GM12878 (cell line): ENCODE results near the gene TUBD1. TPM values are rescaled to one million over a fixed set of nuclear protein-coding genes. Genes with fewer than 3 reads are reported as not detected.

Experiments used
- ATF7 ChIP-seq: fragments of 450-650 bp; IDR thresholded peaks from 2 replicates; pipeline ENCODE4 v1.6.1; 2016; ENCODE audit warnings: low read depth, mild to moderate bottlenecking
- BACH1 ChIP-seq: fragments of 450-650 bp; IDR thresholded peaks from 2 replicates; pipeline ENCODE4 v1.6.1; 2017; ENCODE audit warnings: mild to moderate bottlenecking, borderline replicate concordance
- EED ChIP-seq: sonication (generic); IDR thresholded peaks from 2 replicates; pipeline ENCODE4 v1.6.1; 2016; ENCODE audit warnings: antibody characterized with exemption, low read depth
- HSF1 ChIP-seq: fragments of 150-350 bp; IDR thresholded peaks from 2 replicates; pipeline ENCODE4 v1.6.1; 2014; ENCODE audit warnings: mild to moderate bottlenecking, low read depth, low read length
- JUNB ChIP-seq: IDR thresholded peaks from 2 replicates; pipeline ENCODE4 v1.6.1; 2016; ENCODE audit warnings: antibody characterized with exemption, mild to moderate bottlenecking
- MAX ChIP-seq: IDR thresholded peaks from 2 replicates; pipeline ENCODE4 v1.6.1; 2012; ENCODE audit warnings: low read depth, low read length, improper control_type of control experiment
- NBN ChIP-seq: fragments of 450-650 bp; IDR thresholded peaks from 2 replicates; pipeline ENCODE4 v1.6.1; 2016
- PAX8 ChIP-seq: fragments of 450-650 bp; IDR thresholded peaks from 2 replicates; pipeline ENCODE4 v1.6.1; 2017; ENCODE audit warnings: mild to moderate bottlenecking, moderate library complexity
- PBX3 ChIP-seq: IDR thresholded peaks from 2 replicates; pipeline ENCODE4 v1.6.1; 2011; ENCODE audit warnings: mild to moderate bottlenecking, low read depth, low read length, moderate library complexity; ENCODE audit not compliant: insufficient replicate concordance
- RUNX3 ChIP-seq: IDR thresholded peaks from 2 replicates; pipeline ENCODE4 v1.6.1; 2012; ENCODE audit warnings: low read length, inconsistent platforms
- SMARCA5 ChIP-seq: fragments of 450-650 bp; IDR thresholded peaks from 2 replicates; pipeline ENCODE4 v1.6.1; 2017; ENCODE audit warnings: mild to moderate bottlenecking
- STAT3 ChIP-seq: IDR thresholded peaks from 2 replicates; pipeline ENCODE4 v1.6.1; 2011; ENCODE audit warnings: low read depth, low read length, improper control_type of control experiment
- TCF12 ChIP-seq: IDR thresholded peaks from 2 replicates; pipeline ENCODE4 v1.6.1; 2011; ENCODE audit warnings: low read depth, mild to moderate bottlenecking, low read length
- TCF7 ChIP-seq: IDR thresholded peaks from 2 replicates; pipeline ENCODE4 v1.6.1; 2014; ENCODE audit warnings: antibody characterized with exemption, borderline replicate concordance
- ZBTB40 ChIP-seq: fragments of 450-650 bp; IDR thresholded peaks from 2 replicates; pipeline ENCODE4 v1.6.1; 2016; ENCODE audit warnings: mild to moderate bottlenecking, moderate library complexity, borderline replicate concordance
- ZNF592 ChIP-seq: fragments of 450-650 bp; IDR thresholded peaks from 2 replicates; pipeline ENCODE4 v1.6.1; 2017; ENCODE audit warnings: mild to moderate bottlenecking, moderate library complexity
- polyA plus RNA-seq, 11 experiments: library from polyadenylated mRNA; depleted of rRNA in 4 of 11; unstranded in 6 of 11; stranded (reverse) in 5 of 11; fragments of >200 nt; fragmentation: Nextera tagmentation in 4 of 11; fragmentation: Illumina TruSeq in 1 of 11; extraction: Ambion mirVana in 4 of 11; extraction: Trizol in 1 of 11; gene quantifications; 1 replicate in 1 of 11; 2 replicates in 10 of 11; pipeline versions ENCODE4 v1.2.1 to v1.2.3, GENCODE V29; 2011 to 2016; ENCODE audit warnings: inconsistent platforms in 2 of 11, missing spikeins in 2 of 11, low read depth in 1 of 11
- total RNA-seq, 4 experiments: library from RNA; depleted of rRNA in 3 of 4; stranded (reverse); fragments of >200 nt in 3 of 4; fragmentation: Illumina TruSeq in 1 of 4; extraction: Trizol in 1 of 4; gene quantifications; 2 replicates each; pipeline versions ENCODE4 v1.2.1 to v1.2.3, GENCODE V29; 2013 to 2021

Gene TUBD1
- total and polyA plus RNA-seq, 10 of the 15 experiments (the other 5 are each of a cell fraction or from before 2014, with no cell fraction given): 5.3 to 10.8 (median 8.3) TPM

- peak; percentile 42; the same call in 1 of the 2 replicates for TF ChIP-seq TCF7
- TF ChIP-seq PAX8: 0 out of 2 replicates have a peak, but pooled peaks have one; percentile 29
- peak; percentile 77; the same call in 1 of the 2 replicates for TF ChIP-seq TCF12
- TF ChIP-seq NBN: peak; percentile 89; the same call in 1 of the 2 replicates
- peak; percentile 38; the same call in 1 of the 2 replicates for TF ChIP-seq JUNB
- TF ChIP-seq ZBTB40: no peak; the same call in 1 of the 2 replicates
- no peak for TF ChIP-seq MAX
- peak; percentile 58 for TF ChIP-seq PBX3
- peak; percentile 83; the same call in 1 of the 2 replicates for TF ChIP-seq BACH1
- TF ChIP-seq RUNX3: peak; percentile 56
- 0 out of 2 replicates have a peak, but pooled peaks have one; percentile 28 for TF ChIP-seq EED
- peak; percentile 87 for TF ChIP-seq SMARCA5
- peak; percentile 98 for TF ChIP-seq ATF7
- TF ChIP-seq STAT3: peak; percentile 77; the same call in 1 of the 2 replicates
- TF ChIP-seq HSF1: peak; percentile 31; the same call in 1 of the 2 replicates
- TF ChIP-seq ZNF592: peak; percentile 93
Measured at GRCh38 chr17:59837308-59838051, 55.3 kb downstream of the TUBD1 start (continued).
